IMR-90 (cell line): ENCODE measurements around the gene TEAD1. TPM values are rescaled to one million over a fixed set of nuclear protein-coding genes. Genes with fewer than 3 reads are reported as not detected.

Source experiments
- ATAC-seq: fragments of 200-7000 bp; cut with Tn5 transposase; 2 replicates; pipeline ENCODE4 v1.9.1; 2020; ENCODE audit warnings: low read depth, mild to moderate bottlenecking, moderate library complexity
- BruUV-seq: library from RNA; stranded (reverse); fragments of 400-500 nt; replicated peaks from 2 replicates; lab custom pipeline; 2021; lab: Mats Ljungman, UMichigan
- CTCF ChIA-PET: fragments of 300-600 bp; formaldehyde crosslinking; extraction: SDS; loops from one replicate; lab custom pipeline; 2021; ENCODE audit warnings: antibody characterized with exemption; lab: Yijun Ruan, JAX
- POLR2A ChIA-PET: fragments of 300-600 bp; sonication (Branson Sonifier 250); formaldehyde crosslinking; loops from one replicate; lab custom pipeline; 2022; ENCODE audit warnings: antibody characterized with exemption; ENCODE audit not compliant: unreplicated experiment; lab: Charles Lee
- DNase-seq: peaks from one replicate; pipeline ENCODE4 v3.0.0; 2013
- H2AFZ ChIP-seq: replicated peaks from 2 replicates; pipeline ENCODE3; 2013; ENCODE audit warnings: low read length, mild to moderate bottlenecking; ENCODE audit not compliant: poor library complexity
- H2AK5ac ChIP-seq: 2 replicates; pipeline ENCODE4 v1.6.1; 2013; ENCODE audit warnings: low read depth, low read length, inconsistent platforms
- H2AK9ac ChIP-seq: replicated peaks from 2 replicates; pipeline ENCODE3; 2013; ENCODE audit warnings: mild to moderate bottlenecking, low read depth, low read length, moderate library complexity; ENCODE audit not compliant: poor library complexity
- H2BK120ac ChIP-seq: 2 replicates; pipeline ENCODE4 v1.6.1; 2013; ENCODE audit warnings: low read depth, low read length, inconsistent platforms
- H2BK15ac ChIP-seq: 3 replicates; pipeline ENCODE4 v1.6.1; 2013; ENCODE audit warnings: low read depth, low read length, inconsistent platforms
- H2BK20ac ChIP-seq: 2 replicates; pipeline ENCODE4 v1.6.1; 2013; ENCODE audit warnings: low read depth, mild to moderate bottlenecking, inconsistent platforms, low read length, moderate library complexity
- H2BK5ac ChIP-seq: 2 replicates; pipeline ENCODE4 v1.6.1; 2013; ENCODE audit warnings: mild to moderate bottlenecking, low read depth, low read length, inconsistent platforms; ENCODE audit not compliant: poor library complexity, severe bottlenecking
- H3K14ac ChIP-seq: replicated peaks from 2 replicates; pipeline ENCODE4 v1.6.1; 2013; ENCODE audit warnings: low read depth, low read length, inconsistent platforms
- H3K18ac ChIP-seq: 2 replicates; pipeline ENCODE4 v1.6.1; 2013; ENCODE audit warnings: low read depth, low read length, control low read depth
- H3K23ac ChIP-seq: 2 replicates; pipeline ENCODE4 v1.6.1; 2013; ENCODE audit warnings: low read depth, low read length, inconsistent platforms
- H3K27ac ChIP-seq: 2 replicates; pipeline ENCODE4 v1.5.1; 2013; ENCODE audit warnings: mild to moderate bottlenecking, control low read depth, low read length; ENCODE audit not compliant: insufficient read depth
- H3K27me3 ChIP-seq: 2 replicates; pipeline ENCODE4 v1.6.1; 2013; ENCODE audit warnings: low read length; ENCODE audit not compliant: control insufficient read depth, insufficient read depth
- H3K36me3 ChIP-seq: 2 replicates; pipeline ENCODE4 v1.6.1; 2013; ENCODE audit warnings: low read length, mixed read lengths; ENCODE audit not compliant: control insufficient read depth, insufficient read depth
- H3K4ac ChIP-seq: 2 replicates; pipeline ENCODE4 v1.6.1; 2013; ENCODE audit warnings: low read depth, low read length, inconsistent platforms
- H3K4me1 ChIP-seq: 2 replicates; pipeline ENCODE4 v1.6.1; 2013; ENCODE audit warnings: low read length, mixed read lengths; ENCODE audit not compliant: control insufficient read depth, insufficient read depth
- H3K4me2 ChIP-seq: 2 replicates; pipeline ENCODE4 v1.6.1; 2013; ENCODE audit warnings: low read depth, mild to moderate bottlenecking, control low read depth, low read length, moderate library complexity
- H3K4me3 ChIP-seq: 2 replicates; pipeline ENCODE4 v1.5.1; 2013; ENCODE audit warnings: low read depth, mild to moderate bottlenecking, control low read depth, low read length, moderate library complexity; ENCODE audit not compliant: insufficient read depth
- H3K56ac ChIP-seq: 2 replicates; pipeline ENCODE4 v1.6.1; 2013; ENCODE audit warnings: low read length, inconsistent platforms; ENCODE audit not compliant: insufficient read depth; ENCODE audit errors: extremely low read depth
- H3K79me1 ChIP-seq, 2 experiments: 2 replicates each; pipeline ENCODE4 v1.6.1; 2013; ENCODE audit warnings: low read length in 2 of 2, inconsistent platforms in 1 of 2, low read depth in 1 of 2
- H3K9ac ChIP-seq: 2 replicates; pipeline ENCODE4 v1.6.1; 2013; ENCODE audit warnings: low read depth, low read length, control low read depth
- H3K9me1 ChIP-seq: 2 replicates; pipeline ENCODE4 v1.6.1; 2013; ENCODE audit warnings: low read length, inconsistent platforms; ENCODE audit not compliant: insufficient read depth
- H3K9me3 ChIP-seq: 2 replicates; pipeline ENCODE4 v1.6.1; 2013; ENCODE audit warnings: low read length; ENCODE audit not compliant: control insufficient read depth, insufficient read depth
- H4K20me1 ChIP-seq: 2 replicates; pipeline ENCODE4 v1.6.1; 2013; ENCODE audit warnings: low read length, inconsistent platforms; ENCODE audit not compliant: insufficient read depth
- H4K5ac ChIP-seq: 2 replicates; pipeline ENCODE4 v1.6.1; 2013; ENCODE audit warnings: mild to moderate bottlenecking, low read depth, low read length, control low read depth
- H4K8ac ChIP-seq, 2 experiments: 2 replicates each; pipeline ENCODE4 v1.6.1; 2013; ENCODE audit warnings: low read depth in 2 of 2, low read length in 2 of 2, control low read depth in 1 of 2, inconsistent platforms in 1 of 2
- H4K91ac ChIP-seq: 2 replicates; pipeline ENCODE4 v1.6.1; 2013; ENCODE audit warnings: low read depth, low read length, inconsistent platforms; ENCODE audit not compliant: insufficient read depth
- BHLHE40 ChIP-seq: fragments of 150-350 bp; IDR thresholded peaks from 2 replicates; pipeline ENCODE4 v1.6.1; 2016; ENCODE audit warnings: mild to moderate bottlenecking, low read depth, low read length
- CEBPB ChIP-seq: IDR thresholded peaks from 2 replicates; pipeline ENCODE4 v1.6.1; 2012; ENCODE audit warnings: low read depth, low read length, improper control_type of control experiment
- CHD1 ChIP-seq: IDR thresholded peaks from 2 replicates; pipeline ENCODE4 v1.6.1; 2012; ENCODE audit warnings: low read depth, low read length, improper control_type of control experiment
- FOS ChIP-seq: fragments of 150-350 bp; IDR thresholded peaks from 2 replicates; pipeline ENCODE4 v1.6.1; 2016; ENCODE audit warnings: low read depth, low read length
- MAFK ChIP-seq: IDR thresholded peaks from 2 replicates; pipeline ENCODE4 v1.6.1; 2012; ENCODE audit warnings: low read depth, low read length, improper control_type of control experiment
- MAZ ChIP-seq: IDR thresholded peaks from 2 replicates; pipeline ENCODE4 v1.6.1; 2012; ENCODE audit warnings: low read depth, mild to moderate bottlenecking, low read length, improper control_type of control experiment, moderate library complexity, borderline replicate concordance
- MXI1 ChIP-seq: IDR thresholded peaks from 2 replicates; pipeline ENCODE4 v1.6.1; 2012; ENCODE audit warnings: low read depth, mild to moderate bottlenecking, low read length, moderate library complexity, borderline replicate concordance
- RAD21 ChIP-seq: IDR thresholded peaks from 2 replicates; pipeline ENCODE4 v1.6.1; 2012; ENCODE audit warnings: low read length, improper control_type of control experiment
- RCOR1 ChIP-seq: IDR thresholded peaks from 2 replicates; pipeline ENCODE4 v1.6.1; 2012; ENCODE audit warnings: mild to moderate bottlenecking, low read length, improper control_type of control experiment; ENCODE audit not compliant: insufficient replicate concordance
- RFX5 ChIP-seq: IDR thresholded peaks from 2 replicates; pipeline ENCODE4 v1.8.0; 2012; ENCODE audit warnings: low read depth, mild to moderate bottlenecking, low read length, moderate library complexity
- WGBS, 2 experiments: methylation state at CpG; one replicate each; pipeline versions ENCODE4 v1.1.5 to v1.1.7; 2013; ENCODE audit warnings: missing lambda C conversion rate in 2 of 2; ENCODE audit not compliant: insufficient read length in 1 of 2; ENCODE audit errors: extremely low coverage in 2 of 2; 5-methylcytosine and 5-hydroxymethylcytosine counted together
- dilution Hi-C: fragments of 300-500 bp; cut with HindIII; formaldehyde crosslinking; loops from one replicate; pipeline ENCODE4 v1.14.3; 2018; ENCODE audit warnings: low sequenced_read_pairs; ENCODE audit not compliant: unreplicated experiment
- in situ Hi-C: fragments of 300-500 bp; cut with MboI; formaldehyde crosslinking; loops from 3 replicates; pipeline ENCODE4 v1.14.3; 2019; ENCODE audit warnings: low sequenced_read_pairs, inconsistent platforms, mixed read lengths
- intact Hi-C: fragments of 100-400 bp; cut with micrococcal nuclease; formaldehyde crosslinking; loops from 2 replicates; pipeline ENCODE4 v1.10.0; 2022
- polyA plus RNA-seq, 3 experiments: library from polyadenylated mRNA; depleted of rRNA; stranded (reverse); fragments of >200 nt; gene quantifications; 2 replicates each; pipeline ENCODE4 v1.2.3, GENCODE V29; 2012; ENCODE audit warnings: low replicate concordance in 1 of 3
- total RNA-seq: library from RNA; depleted of rRNA; stranded (reverse); fragments of >200 nt; gene quantifications from 2 replicates; pipeline ENCODE4 v1.2.3, GENCODE V29; 2012
- TF ChIP-seq, protein P1 (sequence below): fragments of 150-350 bp; IDR thresholded peaks from 2 replicates; pipeline ENCODE4 v1.6.1; 2017; ENCODE audit warnings: mild to moderate bottlenecking, antibody characterized with exemption, low read length, low read depth
- TF ChIP-seq, protein P2 (sequence below): conservative IDR thresholded peaks from 2 replicates; pipeline ENCODE4 v1.5.1; 2012; ENCODE audit warnings: mild to moderate bottlenecking, low read depth, low read length, improper control_type of control experiment

Gene TEAD1
- total and polyA plus RNA-seq, 2 of the 4 experiments (the other 2 are of a cell fraction): 51.8 to 69.2 TPM

DNA sequence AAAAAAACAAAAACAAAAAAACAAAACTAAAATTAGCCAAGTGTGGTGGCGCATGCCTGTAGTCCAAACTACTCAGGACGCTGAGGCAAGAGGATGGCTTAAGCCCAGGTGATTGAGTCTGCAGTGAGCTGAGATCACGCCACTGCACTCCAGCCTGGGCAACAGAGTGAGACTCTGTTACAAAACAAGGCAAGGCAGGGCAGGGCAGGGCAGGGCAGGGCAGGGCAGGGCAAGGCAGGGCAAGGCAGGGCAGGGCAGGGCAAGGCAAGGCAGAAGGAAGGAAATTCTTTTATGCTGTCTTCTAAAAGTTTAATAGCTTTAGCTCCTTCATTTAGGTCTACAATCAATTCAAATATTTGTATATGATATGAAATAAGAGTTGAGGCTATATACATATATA, 284.8 kb downstream of the TEAD1 start:
- Histone ChIP-seq H3K18ac (no peak overlapping the region), H2BK120ac (no peak overlapping the region), H3K9ac (no peak overlapping the region), H2BK15ac (no peak overlapping the region), H2AK5ac (no peak overlapping the region), H2BK5ac (no peak overlapping the region), H2AK9ac (no peak overlapping the region), H2BK20ac (no peak overlapping the region), H2AFZ (no peak overlapping the region), H3K27me3 (peaks cover 11% of the 10 kb centered on the region), H4K8ac (no peak overlapping the region), H3K27ac (no peak overlapping the region), H3K36me3 (no peaks in the 10 kb centered on the region), H4K20me1 (no peaks in the 10 kb centered on the region), H3K4me2 (no peak overlapping the region), H3K9me3 (no peaks in the 10 kb centered on the region), H3K79me1 (no peaks in the 10 kb centered on the region), H3K9me1 (no peaks in the 10 kb centered on the region), H3K14ac (no peak overlapping the region), H3K4me3 (no peak overlapping the region), H3K4me1 (no peaks in the 10 kb centered on the region), H3K23ac (no peak overlapping the region), H3K4ac (no peak overlapping the region), H4K5ac (no peak overlapping the region), H3K56ac (no peak overlapping the region), H4K91ac (no peak overlapping the region)
- CTCF ChIA-PET: no interaction called here
- in situ Hi-C loops: no loop called here
- TF ChIP-seq MXI1 (no peak), MAZ (no peak), CEBPB (no peak), RCOR1 (no peak), CHD1 (no peak), RFX5 (no peak), RAD21 (no peak), MAFK (no peak), BHLHE40 (no peak), FOS (no peak)
- TF ChIP-seq, protein P1, sequence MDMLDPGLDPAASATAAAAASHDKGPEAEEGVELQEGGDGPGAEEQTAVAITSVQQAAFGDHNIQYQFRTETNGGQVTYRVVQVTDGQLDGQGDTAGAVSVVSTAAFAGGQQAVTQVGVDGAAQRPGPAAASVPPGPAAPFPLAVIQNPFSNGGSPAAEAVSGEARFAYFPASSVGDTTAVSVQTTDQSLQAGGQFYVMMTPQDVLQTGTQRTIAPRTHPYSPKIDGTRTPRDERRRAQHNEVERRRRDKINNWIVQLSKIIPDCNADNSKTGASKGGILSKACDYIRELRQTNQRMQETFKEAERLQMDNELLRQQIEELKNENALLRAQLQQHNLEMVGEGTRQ: no peak
- TF ChIP-seq, protein P2, sequence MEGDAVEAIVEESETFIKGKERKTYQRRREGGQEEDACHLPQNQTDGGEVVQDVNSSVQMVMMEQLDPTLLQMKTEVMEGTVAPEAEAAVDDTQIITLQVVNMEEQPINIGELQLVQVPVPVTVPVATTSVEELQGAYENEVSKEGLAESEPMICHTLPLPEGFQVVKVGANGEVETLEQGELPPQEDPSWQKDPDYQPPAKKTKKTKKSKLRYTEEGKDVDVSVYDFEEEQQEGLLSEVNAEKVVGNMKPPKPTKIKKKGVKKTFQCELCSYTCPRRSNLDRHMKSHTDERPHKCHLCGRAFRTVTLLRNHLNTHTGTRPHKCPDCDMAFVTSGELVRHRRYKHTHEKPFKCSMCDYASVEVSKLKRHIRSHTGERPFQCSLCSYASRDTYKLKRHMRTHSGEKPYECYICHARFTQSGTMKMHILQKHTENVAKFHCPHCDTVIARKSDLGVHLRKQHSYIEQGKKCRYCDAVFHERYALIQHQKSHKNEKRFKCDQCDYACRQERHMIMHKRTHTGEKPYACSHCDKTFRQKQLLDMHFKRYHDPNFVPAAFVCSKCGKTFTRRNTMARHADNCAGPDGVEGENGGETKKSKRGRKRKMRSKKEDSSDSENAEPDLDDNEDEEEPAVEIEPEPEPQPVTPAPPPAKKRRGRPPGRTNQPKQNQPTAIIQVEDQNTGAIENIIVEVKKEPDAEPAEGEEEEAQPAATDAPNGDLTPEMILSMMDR: no peak
- WGBS, 2 experiments: 74% methylated on average over 3 of the region's 3 CpGs; no CpG with 5 or more reads in 1 of the 2 experiments
- intact Hi-C loops: no loop called here
- DNase-seq: no peak
- ATAC-seq: no peak
- dilution Hi-C loops: loop anchor here (25.0 kb wide), 1 partner anchor 203 kb away; no protein-coding TSS in a partner anchor
- no TSS peak for BruUV-seq
- POLR2A ChIA-PET: no interaction called here
